ENCODE data around the gene SDHB.

- TF ChIP-seq CTCF (IDR thresholded peaks at IDR 0.05): no peak
- TF ChIP-seq POLR2A (IDR thresholded peaks at IDR 0.05): no peak
These were observed 45.5 kb downstream of the SDHB start for GRCh38 chr1:17008208-17008855.

Measured in right lobe of liver (tissue), 4 donors.